Osteocyte (in vitro differentiated cells): ENCODE results near the gene WDR18. TPM values are rescaled to one million over a fixed set of nuclear protein-coding genes. Genes with fewer than 3 reads are reported as not detected.

Source experiments
- DNase-seq: peaks from one replicate; pipeline ENCODE4 v3.0.0; 2021; ENCODE audit warnings: mixed read lengths; ENCODE audit not compliant: unreplicated experiment; ENCODE audit errors: extremely low spot score
- H3K27ac Mint-ChIP-seq: one replicate; pipeline ENCODE4 v1.8.0; 2021; ENCODE audit warnings: mild to moderate bottlenecking, mixed read lengths; ENCODE audit not compliant: unreplicated experiment
- H3K27me3 Mint-ChIP-seq: one replicate; pipeline ENCODE4 v1.8.0; 2021; ENCODE audit warnings: mixed read lengths; ENCODE audit not compliant: unreplicated experiment
- H3K36me3 Mint-ChIP-seq: one replicate; pipeline ENCODE4 v1.8.0; 2021; ENCODE audit warnings: mixed read lengths; ENCODE audit not compliant: unreplicated experiment
- H3K4me1 Mint-ChIP-seq: one replicate; pipeline ENCODE4 v1.8.0; 2021; ENCODE audit warnings: mixed read lengths; ENCODE audit not compliant: unreplicated experiment
- H3K4me3 Mint-ChIP-seq: one replicate; pipeline ENCODE4 v1.8.0; 2021; ENCODE audit warnings: mild to moderate bottlenecking, moderate library complexity, mixed read lengths; ENCODE audit not compliant: unreplicated experiment
- H3K9me3 Mint-ChIP-seq: one replicate; pipeline ENCODE4 v1.8.0; 2021; ENCODE audit warnings: mixed read lengths; ENCODE audit not compliant: unreplicated experiment
- total RNA-seq: library from RNA; stranded (reverse); gene quantifications from 2 replicates; pipeline ENCODE4 v1.2.1, GENCODE V29; 2021
- TF ChIP-seq, protein P1 (sequence below): fragments of 200-600 bp; sonication (generic); IDR thresholded peaks from 2 replicates; pipeline ENCODE4 v1.5.0; 2021; ENCODE audit warnings: antibody characterized with exemption, mild to moderate bottlenecking, moderate library complexity

The WDR18 gene
- total RNA-seq, 1 donor from 2014 or later, result 61.2 TPM

DNA sequence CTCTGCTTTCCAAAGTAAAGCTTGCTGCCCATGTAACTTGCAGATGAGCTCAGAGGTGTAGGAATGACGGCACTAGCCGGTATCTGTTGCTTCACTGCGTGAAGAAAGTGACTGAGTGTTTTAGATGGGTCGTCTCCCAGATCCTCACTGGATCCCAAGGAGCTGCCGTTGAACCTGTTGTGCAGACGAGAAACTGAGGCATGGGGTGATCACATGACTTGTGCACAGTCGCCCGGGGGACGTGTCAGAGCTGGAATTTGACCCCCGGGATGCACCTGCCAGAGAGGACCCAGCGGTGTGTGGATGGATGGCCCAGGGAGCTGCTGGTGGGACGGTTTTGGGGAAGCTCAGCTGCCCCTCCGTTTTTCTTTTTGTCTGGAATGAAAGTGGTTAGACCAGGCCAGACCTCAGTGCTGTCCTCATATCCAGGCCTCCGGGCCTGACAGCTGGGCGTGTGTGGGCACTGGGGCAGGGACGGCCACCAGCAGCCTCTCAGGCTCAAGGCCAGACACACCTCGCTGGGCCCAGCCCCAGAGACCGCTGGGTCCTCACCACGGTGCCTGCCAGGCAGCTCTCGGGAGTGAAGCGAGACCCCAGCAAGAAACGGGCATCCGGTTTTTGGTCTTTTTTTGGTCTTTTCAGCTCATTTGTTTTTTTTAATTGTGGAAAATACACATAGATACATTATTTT lies 45.8 kb upstream of the WDR18 start:
- DNase-seq, result no peak
- H3K36me3 Mint-ChIP-seq, result peaks cover 13% of the 10 kb centered on the region
- H3K9me3 Mint-ChIP-seq, result no peaks in the 10 kb centered on the region
- H3K27me3 Mint-ChIP-seq, result no peaks in the 10 kb centered on the region
- H3K4me3 Mint-ChIP-seq, result no peak overlapping the region
- H3K27ac Mint-ChIP-seq, result no peak overlapping the region
- H3K4me1 Mint-ChIP-seq, result peaks cover 34% of the 10 kb centered on the region
- TF ChIP-seq, protein P1, sequence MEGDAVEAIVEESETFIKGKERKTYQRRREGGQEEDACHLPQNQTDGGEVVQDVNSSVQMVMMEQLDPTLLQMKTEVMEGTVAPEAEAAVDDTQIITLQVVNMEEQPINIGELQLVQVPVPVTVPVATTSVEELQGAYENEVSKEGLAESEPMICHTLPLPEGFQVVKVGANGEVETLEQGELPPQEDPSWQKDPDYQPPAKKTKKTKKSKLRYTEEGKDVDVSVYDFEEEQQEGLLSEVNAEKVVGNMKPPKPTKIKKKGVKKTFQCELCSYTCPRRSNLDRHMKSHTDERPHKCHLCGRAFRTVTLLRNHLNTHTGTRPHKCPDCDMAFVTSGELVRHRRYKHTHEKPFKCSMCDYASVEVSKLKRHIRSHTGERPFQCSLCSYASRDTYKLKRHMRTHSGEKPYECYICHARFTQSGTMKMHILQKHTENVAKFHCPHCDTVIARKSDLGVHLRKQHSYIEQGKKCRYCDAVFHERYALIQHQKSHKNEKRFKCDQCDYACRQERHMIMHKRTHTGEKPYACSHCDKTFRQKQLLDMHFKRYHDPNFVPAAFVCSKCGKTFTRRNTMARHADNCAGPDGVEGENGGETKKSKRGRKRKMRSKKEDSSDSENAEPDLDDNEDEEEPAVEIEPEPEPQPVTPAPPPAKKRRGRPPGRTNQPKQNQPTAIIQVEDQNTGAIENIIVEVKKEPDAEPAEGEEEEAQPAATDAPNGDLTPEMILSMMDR, result no peak

GRCh38 chr19:939439-939838 lies 44.7 kb upstream of the WDR18 start:
- no peaks in the 10 kb centered on the region for H3K27me3 Mint-ChIP-seq
- H3K36me3 Mint-ChIP-seq, result peaks cover 15% of the 10 kb centered on the region
- no peak overlapping the region for H3K4me3 Mint-ChIP-seq
- no peak overlapping the region for H3K27ac Mint-ChIP-seq
- no peak for DNase-seq
- TF ChIP-seq, protein P1, result no peak
- H3K9me3 Mint-ChIP-seq, result no peaks in the 10 kb centered on the region
- H3K4me1 Mint-ChIP-seq, result peaks cover 24% of the 10 kb centered on the region

- no peaks in the 10 kb centered on the region for H3K27me3 Mint-ChIP-seq
- no peak overlapping the region for H3K4me3 Mint-ChIP-seq
- H3K9me3 Mint-ChIP-seq, result no peaks in the 10 kb centered on the region
- no peak for DNase-seq
- TF ChIP-seq, protein P1, result no peak
- peaks cover 15% of the 10 kb centered on the region for H3K36me3 Mint-ChIP-seq
- no peak overlapping the region for H3K27ac Mint-ChIP-seq
- peaks cover 23% of the 10 kb centered on the region for H3K4me1 Mint-ChIP-seq
Observed at GRCh38 chr19:939922-940321, 44.2 kb upstream of the WDR18 start.

DNA sequence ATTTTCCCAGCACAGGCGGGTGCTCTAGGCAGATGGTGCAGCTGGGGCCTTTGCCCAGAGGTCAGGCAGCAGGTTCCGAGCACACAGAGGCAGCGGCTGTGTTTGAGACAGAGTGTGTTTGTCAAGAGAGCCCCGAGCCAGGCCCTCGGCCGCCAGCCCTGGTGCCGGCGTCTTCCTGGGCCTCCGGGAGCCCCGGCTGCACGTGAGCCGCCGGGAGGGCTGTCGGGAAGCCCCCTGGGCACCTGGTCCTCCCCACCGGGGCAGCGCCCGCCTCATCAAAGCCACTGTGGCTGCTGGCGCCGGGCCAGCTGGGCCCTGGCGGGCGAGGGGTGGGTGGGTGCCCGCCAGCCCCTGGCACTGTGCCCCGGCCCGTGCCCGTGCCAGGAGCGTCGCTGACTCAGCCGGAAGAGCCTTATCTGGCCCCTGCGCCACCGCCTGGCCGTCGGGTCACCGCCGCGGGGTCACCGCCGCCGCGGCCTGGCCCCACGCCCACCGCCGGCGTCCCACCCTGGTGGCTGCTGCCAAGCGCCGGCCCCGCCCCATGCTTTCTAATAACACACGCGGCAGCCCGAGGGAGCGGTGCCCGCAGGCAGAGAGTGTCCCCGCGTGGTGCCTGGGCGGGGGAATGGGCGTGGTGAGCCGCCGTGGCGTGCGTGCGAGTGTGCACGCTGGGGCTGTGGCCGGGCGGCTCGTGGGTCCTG lies 43.4 kb upstream of the WDR18 start:
- H3K9me3 Mint-ChIP-seq, result no peaks in the 10 kb centered on the region
- no peak for DNase-seq
- H3K4me1 Mint-ChIP-seq, result peaks cover 20% of the 10 kb centered on the region
- TF ChIP-seq, protein P1, result no peak
- no peak overlapping the region for H3K4me3 Mint-ChIP-seq
- H3K27ac Mint-ChIP-seq, result no peak overlapping the region
- no peaks in the 10 kb centered on the region for H3K27me3 Mint-ChIP-seq
- H3K36me3 Mint-ChIP-seq, result peaks cover 15% of the 10 kb centered on the region
